ENCODE data around the gene COL21A1.

DNA sequence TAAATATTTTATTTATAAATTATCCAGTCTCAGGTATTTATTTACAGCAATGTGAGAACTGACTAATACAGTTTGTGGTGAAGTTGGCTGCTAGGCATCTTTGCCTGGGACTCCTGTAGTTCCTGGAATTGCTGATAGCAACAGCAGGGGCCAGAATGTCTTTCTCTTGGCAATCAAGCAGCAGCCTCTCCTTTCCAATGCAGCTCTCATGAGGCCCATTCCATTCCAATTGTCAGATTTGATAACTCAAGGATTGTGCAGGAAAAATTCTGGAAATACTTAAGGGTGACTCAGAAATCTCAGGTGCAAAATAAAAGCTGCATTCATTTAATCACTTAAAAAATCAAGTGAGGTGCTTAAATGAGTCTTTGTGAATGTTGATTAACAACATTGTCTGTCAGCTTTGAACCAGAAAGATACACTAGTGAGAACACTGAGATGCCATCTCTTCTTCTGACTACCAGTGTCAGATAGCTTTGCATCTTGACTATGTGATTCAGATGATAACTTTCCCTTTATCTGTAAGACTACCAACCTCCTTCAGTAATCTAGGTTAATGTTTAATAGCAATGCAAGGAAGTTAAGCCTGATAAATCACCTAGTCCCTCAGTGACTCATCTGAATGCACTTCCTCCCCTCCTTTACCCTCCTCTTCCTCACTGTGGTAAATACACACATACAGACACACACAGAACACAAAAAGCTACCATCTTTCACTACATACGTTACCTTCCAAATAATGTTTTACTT is 32.1 kb upstream of the COL21A1 start:
- TF ChIP-seq, protein P1, sequence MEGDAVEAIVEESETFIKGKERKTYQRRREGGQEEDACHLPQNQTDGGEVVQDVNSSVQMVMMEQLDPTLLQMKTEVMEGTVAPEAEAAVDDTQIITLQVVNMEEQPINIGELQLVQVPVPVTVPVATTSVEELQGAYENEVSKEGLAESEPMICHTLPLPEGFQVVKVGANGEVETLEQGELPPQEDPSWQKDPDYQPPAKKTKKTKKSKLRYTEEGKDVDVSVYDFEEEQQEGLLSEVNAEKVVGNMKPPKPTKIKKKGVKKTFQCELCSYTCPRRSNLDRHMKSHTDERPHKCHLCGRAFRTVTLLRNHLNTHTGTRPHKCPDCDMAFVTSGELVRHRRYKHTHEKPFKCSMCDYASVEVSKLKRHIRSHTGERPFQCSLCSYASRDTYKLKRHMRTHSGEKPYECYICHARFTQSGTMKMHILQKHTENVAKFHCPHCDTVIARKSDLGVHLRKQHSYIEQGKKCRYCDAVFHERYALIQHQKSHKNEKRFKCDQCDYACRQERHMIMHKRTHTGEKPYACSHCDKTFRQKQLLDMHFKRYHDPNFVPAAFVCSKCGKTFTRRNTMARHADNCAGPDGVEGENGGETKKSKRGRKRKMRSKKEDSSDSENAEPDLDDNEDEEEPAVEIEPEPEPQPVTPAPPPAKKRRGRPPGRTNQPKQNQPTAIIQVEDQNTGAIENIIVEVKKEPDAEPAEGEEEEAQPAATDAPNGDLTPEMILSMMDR (IDR thresholded peaks at IDR 0.05; ENCODE audit: insufficient read depth, low read depth, low read length): no peak
- no peak for TF ChIP-seq EZH2 (IDR thresholded peaks at IDR 0.05; ENCODE audit: insufficient read depth, low read length)
